C4-2B (cell line): ENCODE results near the gene ARHGAP26.

ENCODE experiments used
- H3K27ac ChIP-seq: fragments of 450-650 bp; 2 replicates; pipeline ENCODE4 v1.5.1; 2017
- ZFX ChIP-seq: fragments of 450-650 bp; IDR thresholded peaks from 2 replicates; pipeline ENCODE4 v1.6.1; 2017
- TF ChIP-seq, protein P1 (sequence below): fragments of 450-650 bp; conservative IDR thresholded peaks from 2 replicates; pipeline ENCODE4 v1.5.1; 2017; ENCODE audit warnings: mild to moderate bottlenecking

The ARHGAP26 gene

DNA sequence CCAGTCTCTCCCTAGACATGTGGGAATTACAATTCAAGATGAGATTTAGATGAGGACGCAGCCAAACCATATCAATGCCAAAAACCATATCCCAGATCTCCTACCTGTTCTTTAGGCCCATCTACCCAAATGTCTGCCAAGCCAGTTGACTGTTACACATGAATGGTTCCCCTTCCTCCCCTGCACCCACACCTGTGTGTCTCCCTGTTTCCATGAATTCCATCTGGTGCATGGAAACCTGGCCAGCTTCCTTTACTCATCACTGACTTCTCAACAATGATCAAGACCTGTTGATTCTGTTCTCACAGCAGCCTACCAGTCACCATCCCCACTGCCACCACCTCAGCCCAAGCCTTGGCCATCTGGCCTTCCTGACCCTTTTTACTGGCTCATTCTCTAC lies 410.6 kb downstream of the ARHGAP26 start:
- peak overlapping the region; percentile 29; the same call in 1 of the 2 replicates for H3K27ac ChIP-seq
- TF ChIP-seq, protein P1, sequence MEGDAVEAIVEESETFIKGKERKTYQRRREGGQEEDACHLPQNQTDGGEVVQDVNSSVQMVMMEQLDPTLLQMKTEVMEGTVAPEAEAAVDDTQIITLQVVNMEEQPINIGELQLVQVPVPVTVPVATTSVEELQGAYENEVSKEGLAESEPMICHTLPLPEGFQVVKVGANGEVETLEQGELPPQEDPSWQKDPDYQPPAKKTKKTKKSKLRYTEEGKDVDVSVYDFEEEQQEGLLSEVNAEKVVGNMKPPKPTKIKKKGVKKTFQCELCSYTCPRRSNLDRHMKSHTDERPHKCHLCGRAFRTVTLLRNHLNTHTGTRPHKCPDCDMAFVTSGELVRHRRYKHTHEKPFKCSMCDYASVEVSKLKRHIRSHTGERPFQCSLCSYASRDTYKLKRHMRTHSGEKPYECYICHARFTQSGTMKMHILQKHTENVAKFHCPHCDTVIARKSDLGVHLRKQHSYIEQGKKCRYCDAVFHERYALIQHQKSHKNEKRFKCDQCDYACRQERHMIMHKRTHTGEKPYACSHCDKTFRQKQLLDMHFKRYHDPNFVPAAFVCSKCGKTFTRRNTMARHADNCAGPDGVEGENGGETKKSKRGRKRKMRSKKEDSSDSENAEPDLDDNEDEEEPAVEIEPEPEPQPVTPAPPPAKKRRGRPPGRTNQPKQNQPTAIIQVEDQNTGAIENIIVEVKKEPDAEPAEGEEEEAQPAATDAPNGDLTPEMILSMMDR = no peak
- no peak for TF ChIP-seq ZFX

DNA sequence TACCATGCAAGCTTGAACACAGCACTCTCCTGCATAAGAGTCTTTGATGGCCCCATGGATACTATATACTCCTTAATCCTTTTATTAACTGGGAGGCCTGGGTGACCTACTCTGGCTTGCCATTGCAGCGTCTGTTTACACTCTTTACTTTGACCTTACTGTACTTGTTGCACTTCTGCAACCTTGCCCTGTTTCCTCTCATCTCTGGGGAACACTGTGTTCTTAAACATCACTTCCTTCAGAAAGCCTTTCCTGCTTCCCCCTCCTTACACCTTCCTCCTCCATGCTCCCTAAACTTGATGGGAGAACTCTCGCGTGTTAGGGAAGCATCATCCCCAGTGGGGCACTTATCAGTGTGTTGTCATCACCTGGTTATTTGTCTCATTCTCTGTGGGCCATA lies 411.0 kb downstream of the ARHGAP26 start:
- TF ChIP-seq, protein P1 = no peak
- no peak for TF ChIP-seq ZFX
- peak overlapping the region; percentile 29; the same call in 1 of the 2 replicates for H3K27ac ChIP-seq

DNA sequence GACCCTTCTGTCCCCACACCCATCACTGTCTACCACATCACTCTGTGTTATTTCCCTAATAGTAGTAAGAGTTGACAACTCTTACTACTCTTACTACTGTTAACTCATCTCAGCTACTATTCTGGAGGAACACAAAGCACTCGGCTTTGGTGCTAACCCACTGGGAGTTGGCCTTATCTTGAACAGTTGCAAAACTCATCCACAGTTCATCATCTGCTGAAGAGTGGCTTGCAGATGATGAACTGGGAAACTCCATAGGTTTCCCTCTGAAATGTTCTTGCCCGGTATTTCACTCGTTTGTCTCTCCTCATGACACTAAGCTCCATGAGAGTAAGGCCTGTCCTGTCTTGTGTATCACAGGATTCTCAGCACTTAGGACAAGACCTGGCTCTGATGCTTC lies 411.9 kb downstream of the ARHGAP26 start:
- TF ChIP-seq, protein P1 = no peak
- H3K27ac ChIP-seq = no peak overlapping the region

DNA sequence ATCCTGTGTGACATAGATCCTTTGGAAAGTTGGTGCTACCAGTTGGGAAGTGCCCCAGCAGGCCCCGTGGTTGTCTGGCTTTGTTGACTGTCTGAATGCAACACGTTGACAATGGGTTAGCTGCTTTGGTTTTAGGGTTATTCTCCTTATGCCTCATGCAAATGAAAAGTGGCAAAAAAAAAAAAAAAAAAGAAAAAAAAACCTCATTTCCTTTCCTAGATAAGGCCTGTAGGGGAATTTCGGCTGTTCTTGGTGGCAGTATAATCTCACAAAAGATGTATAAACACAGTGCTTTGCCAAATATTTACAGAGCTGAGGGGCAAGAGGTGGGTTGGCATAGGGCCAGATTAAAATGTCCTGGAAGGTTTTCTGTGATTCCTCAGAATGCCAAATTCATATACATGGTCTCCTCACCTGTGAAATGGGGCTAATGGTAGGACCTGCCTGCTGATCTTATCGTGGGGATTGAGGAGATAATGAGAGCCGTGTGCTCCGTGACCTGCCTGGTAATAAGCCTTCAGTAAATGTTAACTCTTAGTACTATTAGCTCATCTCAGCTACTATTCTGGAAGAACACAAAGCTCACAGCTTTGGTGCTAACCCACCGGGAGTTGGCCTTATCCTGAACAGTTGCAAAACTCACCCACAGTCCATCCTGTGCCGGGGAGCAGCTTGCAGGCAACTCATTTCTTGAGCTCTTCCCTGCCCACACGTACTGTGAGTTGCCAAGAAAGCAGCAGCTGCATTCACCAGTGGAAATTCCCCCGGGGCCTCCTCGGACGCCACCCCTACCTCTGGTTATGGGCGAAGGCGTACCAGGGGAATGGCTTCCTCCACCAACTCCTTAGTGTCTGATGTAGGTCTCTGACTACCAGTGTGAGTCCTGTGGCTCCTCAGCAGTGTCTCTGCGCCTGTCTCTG lies 413.0 kb downstream of the ARHGAP26 start:
- TF ChIP-seq ZFX = no peak
- TF ChIP-seq, protein P1 = peak; percentile 26
- peak overlapping the region; percentile 45 for H3K27ac ChIP-seq

DNA sequence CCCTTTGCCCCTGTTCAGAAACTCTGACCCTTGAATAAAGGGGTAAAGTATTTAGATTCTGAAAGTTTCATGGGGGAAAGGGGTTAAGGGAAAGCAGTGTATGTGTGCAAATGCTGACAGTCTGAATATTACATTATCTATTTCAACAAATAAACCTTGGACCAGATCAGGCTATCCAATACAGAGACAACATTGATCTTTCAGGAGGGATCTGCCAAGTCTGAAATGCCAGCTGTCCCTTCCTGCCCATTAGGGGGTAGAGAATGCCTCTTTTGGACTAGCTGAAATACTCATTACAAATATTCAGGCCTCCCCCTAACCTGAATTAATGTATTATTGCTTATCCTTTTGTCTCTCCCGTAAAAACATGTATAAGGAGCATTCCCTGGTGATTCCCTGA lies 413.8 kb downstream of the ARHGAP26 start:
- TF ChIP-seq, protein P1 = no peak
- TF ChIP-seq ZFX = no peak
- H3K27ac ChIP-seq = no peak overlapping the region

DNA sequence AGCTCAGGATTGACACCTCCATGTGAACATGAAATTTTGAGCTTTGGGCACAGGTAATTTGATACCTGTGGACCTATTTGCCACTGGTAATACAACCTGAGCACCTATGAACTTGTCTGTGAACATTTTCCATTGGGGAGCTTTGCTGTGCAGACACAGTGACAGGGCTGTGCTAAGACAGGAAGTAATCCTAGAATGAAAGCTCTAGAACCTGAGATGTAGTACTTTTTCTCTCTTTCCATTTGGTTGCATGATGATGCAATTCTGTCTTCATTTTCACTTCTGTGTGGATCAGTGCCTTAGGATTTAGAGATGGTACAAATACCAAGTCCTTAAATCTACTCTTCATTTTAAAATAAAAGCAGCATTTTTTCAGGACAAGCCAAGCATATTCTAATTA lies 416.4 kb downstream of the ARHGAP26 start:
- H3K27ac ChIP-seq = no peak overlapping the region
- TF ChIP-seq, protein P1 = no peak
- TF ChIP-seq ZFX = no peak

DNA sequence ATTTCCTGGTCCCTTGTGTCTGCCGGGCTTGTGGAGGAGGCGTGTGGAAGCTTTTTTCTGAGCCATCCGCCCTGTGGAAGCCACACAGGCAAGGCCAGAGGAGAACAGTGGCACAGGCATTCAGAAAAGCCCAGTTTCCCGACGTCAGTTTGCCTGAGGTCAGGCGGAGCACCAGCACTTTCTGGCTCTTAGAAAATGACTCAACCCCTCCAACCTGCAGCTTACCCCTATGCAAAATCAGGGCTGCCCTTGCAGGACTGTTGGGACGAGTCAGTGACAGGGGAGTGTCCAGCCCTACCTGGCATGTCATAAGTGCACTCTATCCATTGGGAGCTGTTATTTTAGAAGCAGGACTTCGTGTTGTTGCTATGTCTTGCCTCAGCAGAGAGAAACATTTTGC lies 417.3 kb downstream of the ARHGAP26 start:
- H3K27ac ChIP-seq = no peak overlapping the region
- TF ChIP-seq, protein P1 = no peak
- no peak for TF ChIP-seq ZFX
